Measurements from ENCODE around the gene ATXN2. TPM values are rescaled to one million over a fixed set of nuclear protein-coding genes. Genes with fewer than 3 reads are reported as not detected.
A peak's percentile ranks its signal among the peaks of the same experiment; 100 is the strongest.

The ATXN2 gene
- total and polyA plus RNA-seq, 4 donors: 11.5 to 33.1 (median 22.1) TPM

GRCh38 chr12:111580119-111580425 is 19.0 kb downstream of the ATXN2 start:
- no peak for TF ChIP-seq REST (IDR thresholded peaks at IDR 0.05)
- no peak for TF ChIP-seq TAF1 (conservative IDR thresholded peaks at IDR 0.05)
- no peak for TF ChIP-seq RXRA (IDR thresholded peaks at IDR 0.05)
- DNase-seq (ENCODE audit: low spot score): no peak
- WGBS: 98% methylated on average over 3 of the region's 3 CpGs

GRCh38 chr12:111578971-111579340 is 20.2 kb downstream of the ATXN2 start:
- TF ChIP-seq EGR1 (IDR thresholded peaks at IDR 0.05; ENCODE audit: low read depth in 2 of 2) (no peak), RAD21 (IDR thresholded peaks at IDR 0.05) (no peak), ATF3 (IDR thresholded peaks at IDR 0.05) (no peak), JUND (IDR thresholded peaks at IDR 0.05) (no peak), GABPA (IDR thresholded peaks at IDR 0.05 in 1 of 2, conservative IDR thresholded peaks at IDR 0.05 in 1 of 2) (no peak), HNF4G (IDR thresholded peaks at IDR 0.05) (no peak), FOXA1 (IDR thresholded peaks at IDR 0.05) (no peak), REST (IDR thresholded peaks at IDR 0.05) (no peak), YY1 (IDR thresholded peaks at IDR 0.05) (no peak), FOXA2 (IDR thresholded peaks at IDR 0.05) (no peak), HNF4A (conservative IDR thresholded peaks at IDR 0.05) (no peak), TAF1 (conservative IDR thresholded peaks at IDR 0.05) (no peak), ZBTB33 (IDR thresholded peaks at IDR 0.05) (no peak), CTCF (IDR thresholded peaks at IDR 0.05; ENCODE audit: low read depth, low read length, missing input control) (no peak), SP1 (IDR thresholded peaks at IDR 0.05) (no peak), MAX (IDR thresholded peaks at IDR 0.05) (no peak), RXRA (IDR thresholded peaks at IDR 0.05) (no peak), NR2F2 (IDR thresholded peaks at IDR 0.05) (no peak)
- no peak for DNase-seq (ENCODE audit: low spot score)
- Histone ChIP-seq H3K27ac (ENCODE audit: low read depth in 1 of 2, low read length in 2 of 2) (peak overlapping the region in 1 of 2 donors; percentile 55), H3K4me3 (ENCODE audit: low read depth in 1 of 3, low read length in 3 of 3) (no peak overlapping the region), H3K9ac (ENCODE audit: low read depth in 1 of 2, low read length in 2 of 2) (no peak overlapping the region), H3K9me3 (ENCODE audit: control insufficient read depth in 4 of 4, low read length in 3 of 4) (no peaks in the 10 kb centered on the region), H3K4me1 (ENCODE audit: control insufficient read depth in 4 of 4, insufficient read depth in 4 of 4, low read length in 3 of 4) (peaks cover 5 to 44% (median 28%) of the 10 kb centered on the region in 4 donors), H3K36me3 (ENCODE audit: control insufficient read depth in 4 of 4, insufficient read depth in 3 of 4, low read depth in 1 of 4, low read length in 3 of 4) (no peaks in the 10 kb centered on the region), H3K27me3 (ENCODE audit: control insufficient read depth in 4 of 4, insufficient read depth in 4 of 4, low read length in 3 of 4) (no peaks in the 10 kb centered on the region)
- 74% methylated on average over 2 of the region's 2 CpGs for WGBS

More at GRCh38 chr12:111580119-111580425, 19.0 kb downstream of the ATXN2 start:
- H3K4me3 ChIP-seq (ENCODE audit: low read depth in 1 of 3, low read length in 3 of 3): no peak overlapping the region
- no peaks in the 10 kb centered on the region for H3K36me3 ChIP-seq (ENCODE audit: control insufficient read depth in 4 of 4, insufficient read depth in 3 of 4, low read depth in 1 of 4, low read length in 3 of 4)
- no peak overlapping the region for H3K9ac ChIP-seq (ENCODE audit: low read depth in 1 of 2, low read length in 2 of 2)
- peaks cover 4 to 40% (median 22%) of the 10 kb centered on the region in 4 donors for H3K4me1 ChIP-seq (ENCODE audit: control insufficient read depth in 4 of 4, insufficient read depth in 4 of 4, low read length in 3 of 4)
- no peaks in the 10 kb centered on the region for H3K9me3 ChIP-seq (ENCODE audit: control insufficient read depth in 4 of 4, low read length in 3 of 4)
- H3K27ac ChIP-seq (ENCODE audit: low read depth in 1 of 2, low read length in 2 of 2): no peak overlapping the region
- no peaks in the 10 kb centered on the region for H3K27me3 ChIP-seq (ENCODE audit: control insufficient read depth in 4 of 4, insufficient read depth in 4 of 4, low read length in 3 of 4)

Data from liver (tissue), 9 donors.